HFF-Myc (cell line): Measurements from ENCODE around the gene PDGFB.

Source experiments
- DNase-seq: peaks from one replicate; pipeline ENCODE4 v3.0.0-alpha.2; 2011; ENCODE audit warnings: low read depth; ENCODE audit errors: extremely low read depth
- H3K4me3 ChIP-seq: replicated peaks from 2 replicates; pipeline ENCODE4 v1.5.1; 2011; ENCODE audit warnings: low read depth, mild to moderate bottlenecking, control low read depth, low read length
- CTCF ChIP-seq: IDR thresholded peaks from 2 replicates; pipeline ENCODE4 v1.5.1; 2012; ENCODE audit warnings: mild to moderate bottlenecking, low read depth, low read length, control low read depth; ENCODE audit errors: missing control alignments

PDGFB gene

GRCh38 chr22:39250838-39251237 is 6.1 kb upstream of the PDGFB start:
- no peak for DNase-seq
- TF ChIP-seq CTCF: no peak
- H3K4me3 ChIP-seq: no peak overlapping the region

DNA sequence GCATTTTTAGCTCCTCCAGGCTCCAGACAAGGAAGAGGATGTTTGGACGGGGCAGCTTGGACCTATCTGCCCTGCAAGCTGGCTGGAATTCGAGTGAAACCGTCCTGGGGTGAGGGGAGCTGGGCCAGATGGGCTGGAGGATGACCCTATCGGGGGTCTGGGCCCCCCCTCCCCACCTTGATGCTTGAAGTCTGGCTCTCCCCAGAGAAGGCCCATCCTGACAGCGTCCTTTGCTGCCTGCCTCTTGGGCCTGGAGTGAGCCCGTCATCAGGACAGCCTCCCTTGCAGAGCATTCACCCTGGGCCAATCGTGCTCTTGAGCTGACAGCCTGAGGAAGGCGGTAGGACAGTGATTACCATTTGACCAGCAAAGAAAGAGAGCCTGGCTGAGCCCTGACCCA is 5.3 kb upstream of the PDGFB start:
- DNase-seq: no peak
- no peak for TF ChIP-seq CTCF
- no peak overlapping the region for H3K4me3 ChIP-seq

GRCh38 chr22:39249086-39249704 is 4.4 kb upstream of the PDGFB start:
- DNase-seq: no peak
- TF ChIP-seq CTCF: no peak
- H3K4me3 ChIP-seq: no peak overlapping the region

GRCh38 chr22:39248254-39248653 is 3.5 kb upstream of the PDGFB start:
- DNase-seq: no peak
- TF ChIP-seq CTCF: no peak
- H3K4me3 ChIP-seq: no peak overlapping the region

DNA sequence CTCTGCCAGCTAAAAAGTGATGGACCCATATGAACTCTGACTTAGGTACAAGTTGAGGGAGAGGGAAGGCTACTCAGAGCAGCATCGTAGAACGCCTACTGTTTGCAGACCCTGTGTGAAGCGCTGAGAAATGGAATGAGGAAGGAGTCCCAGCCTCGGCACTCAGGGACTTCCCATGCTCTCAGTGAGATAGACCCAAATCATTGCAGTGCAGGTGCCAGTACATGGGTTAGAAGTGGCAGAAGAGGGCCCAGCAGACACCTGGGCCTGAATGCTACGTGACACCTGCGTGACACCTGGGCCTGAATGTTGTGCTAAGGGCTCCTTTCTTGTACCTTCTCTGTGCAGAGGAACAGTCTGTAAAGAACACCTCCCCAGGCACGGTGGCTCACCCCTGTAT is 2.6 kb upstream of the PDGFB start:
- H3K4me3 ChIP-seq: no peak overlapping the region
- DNase-seq: no peak
- TF ChIP-seq CTCF: no peak

GRCh38 chr22:39246690-39247332 is 2.0 kb upstream of the PDGFB start:
- no peak for TF ChIP-seq CTCF
- H3K4me3 ChIP-seq: no peak overlapping the region
- no peak for DNase-seq

DNA sequence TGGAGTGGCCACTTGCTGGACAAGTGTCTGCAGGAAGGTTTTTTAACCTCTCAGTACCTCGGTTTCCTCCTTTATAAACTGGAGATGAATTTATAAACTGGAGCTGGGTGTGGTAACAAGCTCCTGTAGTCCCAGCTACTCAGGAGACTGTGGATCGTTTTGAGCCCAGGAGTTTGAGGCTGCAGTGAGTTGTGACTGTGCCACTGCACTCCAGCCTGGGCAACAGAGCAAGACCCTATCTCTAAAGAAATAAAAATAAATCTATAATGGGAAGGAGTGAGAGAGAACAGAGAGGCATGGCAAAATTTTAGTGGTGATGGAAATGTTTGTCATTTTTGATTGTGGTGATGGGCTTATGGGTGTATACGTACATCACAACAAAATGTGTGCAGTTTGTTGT is 1.4 kb upstream of the PDGFB start:
- no peak for DNase-seq
- no peak overlapping the region for H3K4me3 ChIP-seq
- no peak for TF ChIP-seq CTCF
